ENCODE data around the gene ASTL.

DNA sequence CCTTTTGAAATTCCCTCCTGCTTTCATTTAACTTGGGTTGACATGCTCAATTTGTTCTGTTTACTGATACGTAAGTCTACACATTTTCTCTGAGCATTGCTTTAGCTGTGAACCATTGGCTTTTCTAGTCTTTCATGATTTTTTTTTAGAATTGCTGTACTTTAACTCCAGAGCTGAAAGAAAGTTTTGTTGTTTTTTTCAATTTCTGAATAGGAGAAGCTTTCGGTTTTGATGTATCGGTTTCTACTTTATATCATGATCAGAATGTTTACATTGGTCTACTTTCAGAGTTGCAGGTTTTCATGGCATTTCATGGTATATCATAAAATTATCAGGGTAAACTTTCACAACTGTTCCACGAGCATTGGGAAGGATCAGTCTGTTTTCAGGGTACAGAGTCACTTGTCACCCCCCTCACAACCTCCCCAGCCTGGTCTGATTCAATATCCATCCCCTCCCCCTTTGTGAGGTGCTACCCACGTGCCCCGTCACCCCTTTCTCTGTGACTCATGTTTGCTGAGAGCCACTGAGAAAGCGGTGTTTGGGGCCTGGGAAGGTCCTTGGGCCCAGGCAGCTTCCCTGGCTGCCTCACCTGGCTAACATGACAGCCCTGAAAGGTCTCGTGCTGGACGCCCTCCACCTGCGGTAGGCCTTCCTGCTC lies 7.0 kb downstream of the ASTL start:
- TF ChIP-seq, protein P1, sequence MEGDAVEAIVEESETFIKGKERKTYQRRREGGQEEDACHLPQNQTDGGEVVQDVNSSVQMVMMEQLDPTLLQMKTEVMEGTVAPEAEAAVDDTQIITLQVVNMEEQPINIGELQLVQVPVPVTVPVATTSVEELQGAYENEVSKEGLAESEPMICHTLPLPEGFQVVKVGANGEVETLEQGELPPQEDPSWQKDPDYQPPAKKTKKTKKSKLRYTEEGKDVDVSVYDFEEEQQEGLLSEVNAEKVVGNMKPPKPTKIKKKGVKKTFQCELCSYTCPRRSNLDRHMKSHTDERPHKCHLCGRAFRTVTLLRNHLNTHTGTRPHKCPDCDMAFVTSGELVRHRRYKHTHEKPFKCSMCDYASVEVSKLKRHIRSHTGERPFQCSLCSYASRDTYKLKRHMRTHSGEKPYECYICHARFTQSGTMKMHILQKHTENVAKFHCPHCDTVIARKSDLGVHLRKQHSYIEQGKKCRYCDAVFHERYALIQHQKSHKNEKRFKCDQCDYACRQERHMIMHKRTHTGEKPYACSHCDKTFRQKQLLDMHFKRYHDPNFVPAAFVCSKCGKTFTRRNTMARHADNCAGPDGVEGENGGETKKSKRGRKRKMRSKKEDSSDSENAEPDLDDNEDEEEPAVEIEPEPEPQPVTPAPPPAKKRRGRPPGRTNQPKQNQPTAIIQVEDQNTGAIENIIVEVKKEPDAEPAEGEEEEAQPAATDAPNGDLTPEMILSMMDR (IDR thresholded peaks at IDR 0.05 in 4 of 5, conservative IDR thresholded peaks at IDR 0.05 in 1 of 5), result no peak
- TF ChIP-seq POLR2A (IDR thresholded peaks at IDR 0.05), result no peak

All from gastrocnemius medialis (tissue), 4 donors.